Keratinocyte (primary cell): ENCODE data around the gene BRIP1. TPM values are rescaled to one million over a fixed set of nuclear protein-coding genes. Genes with fewer than 3 reads are reported as not detected.

ENCODE experiments used
- DNase-seq: peaks from one replicate; pipeline ENCODE4 v3.0.0-alpha.2; 2011; ENCODE audit warnings: low read depth, missing footprints, low spot score
- FAIRE-seq: peaks from 2 replicates; lab custom pipeline; 2011; peaks lifted over from hg19 to GRCh38; lab: Jason Lieb, UNC
- H2AFZ ChIP-seq: 2 replicates; pipeline ENCODE4 v1.6.0; 2012; ENCODE audit warnings: low read length, control low read depth, inconsistent platforms; ENCODE audit not compliant: control insufficient read depth
- H3K27ac ChIP-seq: 2 replicates; pipeline ENCODE4 v1.5.1; 2011; ENCODE audit warnings: low read length; ENCODE audit not compliant: control insufficient read depth, insufficient read depth
- H3K27me3 ChIP-seq: 3 replicates; pipeline ENCODE4 v1.6.0; 2011; ENCODE audit warnings: low read length; ENCODE audit not compliant: control insufficient read depth, insufficient read depth; ENCODE audit errors: extremely low read depth
- H3K36me3 ChIP-seq, 2 experiments: 2 replicates in 1 of 2; 3 replicates in 1 of 2; pipeline ENCODE4 v1.5.1; 2011; ENCODE audit warnings: low read length in 2 of 2, mild to moderate bottlenecking in 1 of 2; ENCODE audit not compliant: control insufficient read depth in 2 of 2, insufficient read depth in 2 of 2; ENCODE audit errors: extremely low read depth in 1 of 2
- H3K4me1 ChIP-seq: 3 replicates; pipeline ENCODE4 v1.5.1; 2011; ENCODE audit warnings: low read length; ENCODE audit not compliant: control insufficient read depth, insufficient read depth; ENCODE audit errors: extremely low read depth
- H3K4me2 ChIP-seq: 3 replicates; pipeline ENCODE4 v1.6.0; 2011; ENCODE audit warnings: low read depth, low read length; ENCODE audit not compliant: control insufficient read depth, insufficient read depth; ENCODE audit errors: extremely low read depth
- H3K4me3 ChIP-seq, 3 experiments: fragments of 200-600 bp in 1 of 3; sonication (generic) in 1 of 3; 2 replicates in 2 of 3; 3 replicates in 1 of 3; pipeline ENCODE4 v1.5.1; 2011 to 2016; ENCODE audit warnings: low read length in 3 of 3, mild to moderate bottlenecking in 3 of 3, control low read depth in 2 of 3, inconsistent platforms in 1 of 3, low read depth in 1 of 3, mixed read lengths in 1 of 3, mixed run types in 1 of 3, moderate library complexity in 1 of 3; ENCODE audit not compliant: control insufficient read depth in 2 of 3, insufficient read depth in 2 of 3; ENCODE audit errors: extremely low read depth in 1 of 3
- H3K79me2 ChIP-seq: 2 replicates; pipeline ENCODE4 v1.6.0; 2012; ENCODE audit warnings: low read length; ENCODE audit not compliant: control insufficient read depth, insufficient read depth
- H3K9ac ChIP-seq: 3 replicates; pipeline ENCODE4 v1.6.0; 2011; ENCODE audit warnings: low read length; ENCODE audit not compliant: control insufficient read depth, insufficient read depth; ENCODE audit errors: extremely low read depth
- H3K9me1 ChIP-seq: 3 replicates; pipeline ENCODE4 v1.6.0; 2011; ENCODE audit warnings: low read length; ENCODE audit not compliant: control insufficient read depth, insufficient read depth; ENCODE audit errors: extremely low read depth
- H3K9me3 ChIP-seq: 2 replicates; pipeline ENCODE4 v1.5.1; 2012; ENCODE audit warnings: low read depth, low read length; ENCODE audit not compliant: control insufficient read depth
- H4K20me1 ChIP-seq: 3 replicates; pipeline ENCODE4 v1.6.0; 2011; ENCODE audit warnings: low read length; ENCODE audit not compliant: control insufficient read depth, insufficient read depth; ENCODE audit errors: extremely low read depth
- CTCF ChIP-seq, 3 experiments: IDR thresholded peaks in 1 of 3; conservative IDR thresholded peaks in 1 of 3; optimal IDR thresholded peaks in 1 of 3; 2 replicates in 2 of 3; 3 replicates in 1 of 3; pipeline versions ENCODE3 to v1.5.1; 2011; ENCODE audit warnings: low read length in 3 of 3, mild to moderate bottlenecking in 3 of 3, moderate library complexity in 2 of 3, control low read depth in 1 of 3, inconsistent platforms in 1 of 3; ENCODE audit not compliant: insufficient read depth in 2 of 3; ENCODE audit errors: extremely low read depth in 1 of 3
- EZH2 ChIP-seq: IDR thresholded peaks from one replicate; pipeline ENCODE4 v1.6.1; 2012; ENCODE audit warnings: inconsistent platforms, mild to moderate bottlenecking, low read length, moderate library complexity
- dilution Hi-C: fragments of 300-500 bp; cut with MboI; formaldehyde crosslinking; loops from one replicate; pipeline ENCODE4 v1.7.0; 2020; ENCODE audit warnings: low sequenced_read_pairs; ENCODE audit not compliant: extremely low pct_ligation_motif_present
- polyA plus RNA-seq, 5 experiments: library from polyadenylated mRNA; depleted of rRNA in 3 of 5; stranded (reverse) in 3 of 5; stranded (forward) in 1 of 5; unstranded in 1 of 5; fragments of >200 nt; gene quantifications; 1 replicate in 1 of 5; 2 replicates in 3 of 5; 3 replicates in 1 of 5; pipeline versions ENCODE4 v1.2.1 to v1.2.3, GENCODE V29; 2011 to 2012; ENCODE audit warnings: missing spikeins in 2 of 5, low read depth in 1 of 5, low replicate concordance in 1 of 5

Gene BRIP1
- polyA plus RNA-seq, 1 donor (not counting 4 experiments of a cell fraction or from before 2014, with no cell fraction given) = 4.0 TPM

- no peak overlapping the region for H2AFZ ChIP-seq
- no peak overlapping the region for H3K27ac ChIP-seq
- no peaks in the 10 kb centered on the region for H3K79me2 ChIP-seq
- dilution Hi-C loops = no loop called here
- H3K4me1 ChIP-seq = no peaks in the 10 kb centered on the region
- FAIRE-seq (no peak), DNase-seq (no peak)
- no peak overlapping the region for H3K9ac ChIP-seq
- no peaks in the 10 kb centered on the region for H3K27me3 ChIP-seq
- H3K4me2 ChIP-seq = no peak overlapping the region
- H3K9me1 ChIP-seq = no peaks in the 10 kb centered on the region
- no peak overlapping the region for H3K4me3 ChIP-seq
- no peaks in the 10 kb centered on the region for H4K20me1 ChIP-seq
- TF ChIP-seq CTCF (optimal IDR thresholded peaks at IDR 0.05 in 1 of 3, IDR thresholded peaks at IDR 0.05 in 1 of 3, conservative IDR thresholded peaks at IDR 0.05 in 1 of 3; ENCODE audit: extremely low read depth in 1 of 3, insufficient read depth in 2 of 3, low read length in 3 of 3) = no peak
- TF ChIP-seq EZH2 = no peak
- no peaks in the 10 kb centered on the region for H3K36me3 ChIP-seq
- H3K9me3 ChIP-seq = no peaks in the 10 kb centered on the region
Measured at GRCh38 chr17:61754124-61754523, 109.2 kb downstream of the BRIP1 start.

GRCh38 chr17:61753696-61754095, 109.6 kb downstream of the BRIP1 start:
- Histone ChIP-seq H3K27me3 (no peaks in the 10 kb centered on the region), H2AFZ (no peak overlapping the region), H3K9me1 (no peaks in the 10 kb centered on the region), H3K9me3 (no peaks in the 10 kb centered on the region), H3K27ac (no peak overlapping the region), H3K4me1 (no peaks in the 10 kb centered on the region), H3K36me3 (no peaks in the 10 kb centered on the region), H4K20me1 (no peaks in the 10 kb centered on the region), H3K4me3 (no peak overlapping the region), H3K79me2 (no peaks in the 10 kb centered on the region), H3K4me2 (no peak overlapping the region), H3K9ac (no peak overlapping the region)
- FAIRE-seq (no peak), DNase-seq (no peak)
- dilution Hi-C loops = no loop called here
- TF ChIP-seq EZH2 = no peak
- no peak for TF ChIP-seq CTCF (optimal IDR thresholded peaks at IDR 0.05 in 1 of 3, IDR thresholded peaks at IDR 0.05 in 1 of 3, conservative IDR thresholded peaks at IDR 0.05 in 1 of 3; ENCODE audit: extremely low read depth in 1 of 3, insufficient read depth in 2 of 3, low read length in 3 of 3)
